DOHH2 (cell line): ENCODE data around the gene CD3E.

Source experiments
- CTCF ChIP-seq: fragments of 200-600 bp; sonication (generic); IDR thresholded peaks from one replicate; pipeline ENCODE4 v1.5.1; 2014; ENCODE audit warnings: antibody characterized with exemption, mild to moderate bottlenecking, low read depth, low read length; ENCODE audit not compliant: poor library complexity, severe bottlenecking
- EZH2phosphoT487 ChIP-seq: fragments of 200-600 bp; sonication (generic); IDR thresholded peaks from 2 replicates; pipeline ENCODE4 v1.6.1; 2017; ENCODE audit warnings: borderline replicate concordance, mild to moderate bottlenecking, antibody characterized with exemption, low read length, moderate library complexity, mixed read lengths

DNA sequence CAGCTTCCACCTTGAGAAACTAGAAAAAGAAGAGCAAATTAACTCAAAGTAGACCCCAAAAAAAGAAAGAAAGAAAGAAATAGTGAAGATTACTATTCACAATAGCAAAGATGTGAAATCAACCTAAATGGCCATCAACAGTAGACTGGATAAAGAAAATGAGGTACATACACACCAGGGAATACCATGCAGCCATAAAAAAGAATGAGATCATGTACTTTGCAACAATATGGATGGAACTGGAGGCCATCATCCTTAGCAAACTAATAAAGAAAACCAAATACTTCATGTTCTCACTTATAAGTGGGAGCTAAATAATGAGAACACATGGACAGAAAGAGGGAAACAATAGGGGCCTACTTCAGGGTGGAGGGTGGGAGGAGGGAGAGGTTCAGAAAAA lies 24.2 kb downstream of the CD3E start:
- TF ChIP-seq CTCF (no peak), EZH2phosphoT487 (no peak)
